Body of pancreas (tissue), 4 donors: ENCODE measurements around the gene TLL2. TPM values are rescaled to one million over a fixed set of nuclear protein-coding genes. Genes with fewer than 3 reads are reported as not detected.

ENCODE experiments used
- ATAC-seq: fragments of 150-250 bp; one replicate; pipeline ENCODE4 v1.9.1; 2016
- DNase-seq, 4 donors: peaks; one replicate each; pipeline ENCODE4 v3.0.0-alpha.2; 2019
- H3K27ac ChIP-seq, 4 donors: fragments of 200-600 bp; sonication (generic); 1 replicate in 3 of 4; 2 replicates in 1 of 4; pipeline versions ENCODE4 v1.5.1 to v1.6.1; 2016 to 2019; ENCODE audit warnings: mild to moderate bottlenecking in 1 of 4, mixed read lengths in 1 of 4, moderate library complexity in 1 of 4
- H3K27me3 ChIP-seq, 2 donors: fragments of 200-600 bp; sonication (generic); one replicate each; pipeline ENCODE4 v1.6.0; 2016; ENCODE audit warnings: mild to moderate bottlenecking in 1 of 2
- H3K36me3 ChIP-seq, 2 donors: fragments of 200-600 bp; sonication (generic); replicated peaks in 1 of 2; 2 replicates each; pipeline ENCODE4 v1.5.1; 2016; ENCODE audit warnings: low read depth in 2 of 2; ENCODE audit not compliant: insufficient read depth in 1 of 2
- H3K4me1 ChIP-seq: fragments of 200-600 bp; sonication (generic); one replicate; pipeline ENCODE4 v1.6.0; 2016
- H3K4me3 ChIP-seq, 2 donors: fragments of 200-600 bp; sonication (generic); 1 replicate in 1 of 2; 2 replicates in 1 of 2; pipeline ENCODE4 v1.5.1; 2016 to 2019
- H3K9me3 ChIP-seq, 3 donors: fragments of 200-600 bp; sonication (generic); 1 replicate in 2 of 3; 2 replicates in 1 of 3; pipeline ENCODE4 v1.5.1; 2016
- POLR2A ChIP-seq, 3 donors: fragments of 450-650 bp; IDR thresholded peaks; one replicate each; pipeline ENCODE4 v1.6.1; 2016; ENCODE audit warnings: antibody characterized with exemption in 3 of 3, mild to moderate bottlenecking in 2 of 3
- WGBS, 2 donors: methylation state at CpG; one replicate each; pipeline ENCODE4 v1.1.5; 2017; 5-methylcytosine and 5-hydroxymethylcytosine counted together
- intact Hi-C: fragments of 100-400 bp; cut with DNase I; formaldehyde crosslinking; loops from one replicate; pipeline ENCODE4 v1.15.1; 2023
- total RNA-seq, 2 donors: library from RNA; depleted of rRNA; stranded (reverse); fragments of >200 nt; gene quantifications; one replicate each; pipeline ENCODE4 v1.1.0, GENCODE V29; 2016
- TF ChIP-seq, protein P1 (sequence below), 7 experiments: fragments of 450-650 bp in 4 of 7; fragments of 200-600 bp in 3 of 7; sonication (generic) in 3 of 7; IDR thresholded peaks; one replicate each; pipeline ENCODE4 v1.5.1; 2016 to 2019; ENCODE audit warnings: antibody characterized with exemption in 7 of 7

Gene TLL2
- total RNA-seq, 2 donors from 2014 or later: not detected

- no peak for ATAC-seq
- no peak overlapping the region for H3K27ac ChIP-seq
- H3K4me3 ChIP-seq: no peak overlapping the region
- 48 to 57% methylated on average over 6 of the region's 6 CpGs for WGBS, 2 donors
- TF ChIP-seq, protein P1, sequence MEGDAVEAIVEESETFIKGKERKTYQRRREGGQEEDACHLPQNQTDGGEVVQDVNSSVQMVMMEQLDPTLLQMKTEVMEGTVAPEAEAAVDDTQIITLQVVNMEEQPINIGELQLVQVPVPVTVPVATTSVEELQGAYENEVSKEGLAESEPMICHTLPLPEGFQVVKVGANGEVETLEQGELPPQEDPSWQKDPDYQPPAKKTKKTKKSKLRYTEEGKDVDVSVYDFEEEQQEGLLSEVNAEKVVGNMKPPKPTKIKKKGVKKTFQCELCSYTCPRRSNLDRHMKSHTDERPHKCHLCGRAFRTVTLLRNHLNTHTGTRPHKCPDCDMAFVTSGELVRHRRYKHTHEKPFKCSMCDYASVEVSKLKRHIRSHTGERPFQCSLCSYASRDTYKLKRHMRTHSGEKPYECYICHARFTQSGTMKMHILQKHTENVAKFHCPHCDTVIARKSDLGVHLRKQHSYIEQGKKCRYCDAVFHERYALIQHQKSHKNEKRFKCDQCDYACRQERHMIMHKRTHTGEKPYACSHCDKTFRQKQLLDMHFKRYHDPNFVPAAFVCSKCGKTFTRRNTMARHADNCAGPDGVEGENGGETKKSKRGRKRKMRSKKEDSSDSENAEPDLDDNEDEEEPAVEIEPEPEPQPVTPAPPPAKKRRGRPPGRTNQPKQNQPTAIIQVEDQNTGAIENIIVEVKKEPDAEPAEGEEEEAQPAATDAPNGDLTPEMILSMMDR (IDR thresholded peaks at IDR 0.05): no peak
- no peak for TF ChIP-seq POLR2A (IDR thresholded peaks at IDR 0.05)
- DNase-seq: no peak
- no peaks in the 10 kb centered on the region for H3K9me3 ChIP-seq
- H3K27me3 ChIP-seq: no peaks in the 10 kb centered on the region
- no peaks in the 10 kb centered on the region for H3K36me3 ChIP-seq
- H3K4me1 ChIP-seq: no peaks in the 10 kb centered on the region
- intact Hi-C loops: no loop called here
These were observed 17.3 kb downstream of the TLL2 start for GRCh38 chr10:96496281-96496925.

GRCh38 chr10:96495544-96495943 is 18.2 kb downstream of the TLL2 start:
- no peak for ATAC-seq
- no peak for TF ChIP-seq POLR2A (IDR thresholded peaks at IDR 0.05)
- TF ChIP-seq, protein P1 (IDR thresholded peaks at IDR 0.05): no peak

GRCh38 chr10:96494694-96495093 is 19.0 kb downstream of the TLL2 start:
- Histone ChIP-seq H3K36me3 (no peaks in the 10 kb centered on the region), H3K27me3 (no peaks in the 10 kb centered on the region), H3K9me3 (no peaks in the 10 kb centered on the region), H3K27ac (no peak overlapping the region), H3K4me1 (no peaks in the 10 kb centered on the region), H3K4me3 (no peak overlapping the region)
- ATAC-seq: no peak
- 83 to 90% methylated on average over 4 of the region's 4 CpGs for WGBS, 2 donors
- no peak for DNase-seq
- TF ChIP-seq, protein P1 (IDR thresholded peaks at IDR 0.05): no peak
- TF ChIP-seq POLR2A (IDR thresholded peaks at IDR 0.05): no peak
- intact Hi-C loops: no loop called here

More at GRCh38 chr10:96495544-96495943, 18.2 kb downstream of the TLL2 start:
- H3K27me3 ChIP-seq: no peaks in the 10 kb centered on the region
- no peaks in the 10 kb centered on the region for H3K9me3 ChIP-seq
- no peaks in the 10 kb centered on the region for H3K36me3 ChIP-seq
- no peak overlapping the region for H3K4me3 ChIP-seq
- no peaks in the 10 kb centered on the region for H3K4me1 ChIP-seq
- DNase-seq: no peak
- no peak overlapping the region for H3K27ac ChIP-seq
- 94 to 97% methylated on average over 6 of the region's 6 CpGs for WGBS, 2 donors
- intact Hi-C loops: no loop called here

DNA sequence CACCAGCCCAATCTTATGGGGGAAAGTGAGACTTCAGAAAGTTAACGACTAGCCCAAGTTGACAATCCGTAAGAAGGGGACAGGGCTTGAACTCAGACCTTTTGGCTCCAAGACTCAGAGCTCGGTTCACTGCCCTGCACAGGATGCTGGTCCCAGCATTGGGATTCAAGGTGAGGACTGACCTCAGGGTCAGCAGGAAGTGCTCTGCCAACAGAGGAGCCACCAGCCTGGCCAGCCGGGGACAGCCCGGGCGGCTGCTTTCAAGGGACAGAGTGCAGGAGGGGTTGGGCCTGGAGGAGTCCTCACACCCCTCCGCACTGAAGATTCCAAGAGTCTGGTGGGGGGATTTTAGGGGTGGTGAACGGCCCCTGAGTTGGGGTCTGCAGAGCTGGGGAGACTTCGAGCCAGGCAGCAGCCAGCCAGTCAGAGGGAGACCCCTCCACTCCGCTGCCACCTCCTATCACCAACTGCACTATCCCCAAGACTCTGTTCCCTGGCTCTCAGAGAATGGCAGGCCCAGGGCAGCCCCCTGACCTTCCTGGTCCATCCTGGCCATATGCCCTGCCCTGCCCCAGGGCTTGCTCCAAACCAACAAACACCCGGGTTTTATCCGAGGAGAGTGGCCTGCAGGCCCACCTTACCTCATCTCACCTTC is 19.7 kb downstream of the TLL2 start:
- no peak for ATAC-seq
- intact Hi-C loops: no loop called here

More for the DNA sequence above, 19.7 kb downstream of the TLL2 start:
- 84 to 90% methylated on average over 8 to 11 of the region's 12 CpGs for WGBS, 2 donors
- H3K9me3 ChIP-seq: no peaks in the 10 kb centered on the region
- TF ChIP-seq, protein P1 (IDR thresholded peaks at IDR 0.05): no peak
- no peak for TF ChIP-seq POLR2A (IDR thresholded peaks at IDR 0.05)
- H3K27ac ChIP-seq: no peak overlapping the region
- H3K27me3 ChIP-seq: no peaks in the 10 kb centered on the region
- no peaks in the 10 kb centered on the region for H3K36me3 ChIP-seq
- H3K4me1 ChIP-seq: no peaks in the 10 kb centered on the region
- DNase-seq: no peak
- H3K4me3 ChIP-seq: no peak overlapping the region
